GM18909 (cell line): ENCODE measurements around the gene SPECC1.
"Not testable (repeated sequence)": the region's sequence is repeated elsewhere in the genome, so short reads cannot be mapped to it uniquely, and the experiment has no call there.

ENCODE experiments used
- ATAC-seq: cut with Tn5 transposase; IDR thresholded peaks from one replicate; pipeline ENCODE4 v1.9.1; 2021; ENCODE audit warnings: mild to moderate bottlenecking; ENCODE audit not compliant: unreplicated experiment, poor library complexity

The SPECC1 gene

GRCh38 chr17:20256144-20256543 is 247.0 kb downstream of the SPECC1 start:
- no peak for ATAC-seq

- no peak for ATAC-seq
Observed at GRCh38 chr17:20257008-20257407, 247.8 kb downstream of the SPECC1 start.

- no peak for ATAC-seq
Observed at GRCh38 chr17:20257798-20258197, 248.6 kb downstream of the SPECC1 start.

- ATAC-seq, result no peak
Observed at GRCh38 chr17:20259668-20260067, 250.5 kb downstream of the SPECC1 start.

GRCh38 chr17:20260268-20260667 is 251.1 kb downstream of the SPECC1 start:
- ATAC-seq, result no peak

GRCh38 chr17:20262226-20263114 is 253.3 kb downstream of the SPECC1 start:
- ATAC-seq, result no peak

GRCh38 chr17:20263115-20263433 is 253.9 kb downstream of the SPECC1 start:
- not testable (repeated sequence) for ATAC-seq

- ATAC-seq, result no peak
Observed at GRCh38 chr17:20263595-20263994, 254.4 kb downstream of the SPECC1 start.

GRCh38 chr17:20264996-20265395 is 255.8 kb downstream of the SPECC1 start:
- no peak for ATAC-seq

- no peak for ATAC-seq
Observed at GRCh38 chr17:20266806-20267458, 257.8 kb downstream of the SPECC1 start.

- ATAC-seq, result no peak
Observed at GRCh38 chr17:20267459-20267842, 258.3 kb downstream of the SPECC1 start.

- ATAC-seq, result no peak
Observed at GRCh38 chr17:20270369-20270768, 261.2 kb downstream of the SPECC1 start.

GRCh38 chr17:20271011-20271610 is 262.0 kb downstream of the SPECC1 start:
- no peak for ATAC-seq

- no peak for ATAC-seq
Observed at GRCh38 chr17:20273741-20274500, 264.8 kb downstream of the SPECC1 start.

- ATAC-seq, result no peak
Observed at GRCh38 chr17:20275653-20276052, 266.5 kb downstream of the SPECC1 start.

- ATAC-seq, result no peak
Observed at GRCh38 chr17:20276421-20276820, 267.3 kb downstream of the SPECC1 start.

- ATAC-seq, result no peak
Observed at GRCh38 chr17:20278805-20279204, 269.6 kb downstream of the SPECC1 start.

- no peak for ATAC-seq
Observed at GRCh38 chr17:20279631-20280030, 270.5 kb downstream of the SPECC1 start.

GRCh38 chr17:20280051-20280450 is 270.9 kb downstream of the SPECC1 start:
- ATAC-seq, result no peak

GRCh38 chr17:20280851-20281250 is 271.7 kb downstream of the SPECC1 start:
- ATAC-seq, result no peak

GRCh38 chr17:20281860-20282259 is 272.7 kb downstream of the SPECC1 start:
- ATAC-seq, result no peak
